GM21447 (cell line): ENCODE results near the gene PTPRD.
"Not testable (repeated sequence)": the region's sequence is repeated elsewhere in the genome, so short reads cannot be mapped to it uniquely, and the experiment has no call there.

Experiments
- ATAC-seq: cut with Tn5 transposase; IDR thresholded peaks from one replicate; pipeline ENCODE4 v1.9.1; 2021; ENCODE audit not compliant: unreplicated experiment

The PTPRD gene

GRCh38 chr9:8958358-8958757 lies 1654.4 kb downstream of the PTPRD start:
- ATAC-seq, result no peak

- ATAC-seq, result no peak
Observed at GRCh38 chr9:8955315-8955714, 1657.5 kb downstream of the PTPRD start.

- ATAC-seq, result no peak
Observed at GRCh38 chr9:8946461-8946860, 1666.3 kb downstream of the PTPRD start.

- ATAC-seq, result no peak
Observed at GRCh38 chr9:8943392-8943791, 1669.4 kb downstream of the PTPRD start.

GRCh38 chr9:8940650-8941049 lies 1672.2 kb downstream of the PTPRD start:
- ATAC-seq, result no peak

- ATAC-seq, result no peak
Observed at GRCh38 chr9:8926461-8926860, 1686.3 kb downstream of the PTPRD start.

- no peak for ATAC-seq
Observed at GRCh38 chr9:8924562-8924961, 1688.2 kb downstream of the PTPRD start.

GRCh38 chr9:8920478-8921183 lies 1692.2 kb downstream of the PTPRD start:
- ATAC-seq, result not testable (repeated sequence)

- no peak for ATAC-seq
Observed at GRCh38 chr9:8917956-8918739, 1694.7 kb downstream of the PTPRD start.

GRCh38 chr9:8916771-8917170 lies 1696.0 kb downstream of the PTPRD start:
- ATAC-seq, result no peak

GRCh38 chr9:8907868-8908267 lies 1704.9 kb downstream of the PTPRD start:
- ATAC-seq, result no peak

- ATAC-seq, result no peak
Observed at GRCh38 chr9:8905731-8906130, 1707.1 kb downstream of the PTPRD start.

GRCh38 chr9:8904771-8905515 lies 1707.9 kb downstream of the PTPRD start:
- ATAC-seq, result no peak

- no peak for ATAC-seq
Observed at GRCh38 chr9:8903077-8903476, 1709.7 kb downstream of the PTPRD start.

GRCh38 chr9:8901146-8901545 lies 1711.7 kb downstream of the PTPRD start:
- ATAC-seq, result no peak

GRCh38 chr9:8899511-8899910 lies 1713.3 kb downstream of the PTPRD start:
- no peak for ATAC-seq

GRCh38 chr9:8895861-8896224 lies 1717.0 kb downstream of the PTPRD start:
- no peak for ATAC-seq

- no peak for ATAC-seq
Observed at GRCh38 chr9:8895106-8895860, 1717.5 kb downstream of the PTPRD start.

GRCh38 chr9:8890695-8891094 lies 1722.1 kb downstream of the PTPRD start:
- ATAC-seq, result no peak

GRCh38 chr9:8889100-8889499 lies 1723.7 kb downstream of the PTPRD start:
- no peak for ATAC-seq

- ATAC-seq, result no peak
Observed at GRCh38 chr9:8888591-8888990, 1724.2 kb downstream of the PTPRD start.
